GM19397 (cell line): ENCODE measurements around the gene STK16.

ENCODE experiments used
- ATAC-seq: cut with Tn5 transposase; IDR thresholded peaks from one replicate; pipeline ENCODE4 v1.9.1; 2021; ENCODE audit warnings: mild to moderate bottlenecking, moderate library complexity; ENCODE audit not compliant: unreplicated experiment

STK16 gene

GRCh38 chr2:219213486-219214071 lies 31.7 kb upstream of the STK16 start:
- no peak for ATAC-seq

- no peak for ATAC-seq
Measured at GRCh38 chr2:219214141-219214540, 31.1 kb upstream of the STK16 start.

- ATAC-seq: no peak
Measured at GRCh38 chr2:219214786-219215185, 30.5 kb upstream of the STK16 start.

- no peak for ATAC-seq
Measured at GRCh38 chr2:219215871-219216534, 29.3 kb upstream of the STK16 start.

- ATAC-seq: no peak
Measured at GRCh38 chr2:219216535-219216915, 28.8 kb upstream of the STK16 start.

GRCh38 chr2:219218217-219218731 lies 27.0 kb upstream of the STK16 start:
- peak; percentile 24 for ATAC-seq

GRCh38 chr2:219218732-219219701 lies 26.3 kb upstream of the STK16 start, which contains the start of gene ABCB6:
Gene ABCB6, minus strand, starts transcription at chr2:219218958. Its CDS starts 285 bp downstream, at chr2:219218673.
- peak; percentile 77 for ATAC-seq

GRCh38 chr2:219219784-219220532 lies 25.3 kb upstream of the STK16 start:
- ATAC-seq: no peak

GRCh38 chr2:219220652-219221402 lies 24.5 kb upstream of the STK16 start:
- no peak for ATAC-seq

GRCh38 chr2:219221957-219222518 lies 23.2 kb upstream of the STK16 start:
- ATAC-seq: no peak

GRCh38 chr2:219223831-219224610 lies 21.3 kb upstream of the STK16 start:
- ATAC-seq: no peak

GRCh38 chr2:219225350-219225749 lies 19.9 kb upstream of the STK16 start:
- ATAC-seq: no peak

GRCh38 chr2:219228041-219228910 lies 17.0 kb upstream of the STK16 start:
- no peak for ATAC-seq

- peak; percentile 20 for ATAC-seq
Measured at GRCh38 chr2:219228911-219229304, 16.4 kb upstream of the STK16 start.

- ATAC-seq: peak; percentile 97
Measured at GRCh38 chr2:219229305-219230058, 15.8 kb upstream of the STK16 start, which contains the start of the genes ANKZF1 and ATG9A. Gene ANKZF1, plus strand, starts transcription at chr2:219229806. Its CDS starts 452 bp downstream, at chr2:219230258. Gene ATG9A, minus strand, starts transcription at chr2:219229636. Its CDS starts 1,612 bp downstream, at chr2:219228024.

GRCh38 chr2:219230059-219230540 lies 15.2 kb upstream of the STK16 start:
- ATAC-seq: no peak

GRCh38 chr2:219234331-219234730 lies 10.9 kb upstream of the STK16 start:
- ATAC-seq: no peak
